DND-41 (cell line): ENCODE measurements around the gene SLC35E2B.
"Not testable (repeated sequence)": the region's sequence is repeated elsewhere in the genome, so short reads cannot be mapped to it uniquely, and the experiment has no call there.

ENCODE experiments used
- ATAC-seq: fragments of 200-7000 bp; cut with Tn5 transposase; 3 replicates; pipeline ENCODE4 v1.9.1; 2021; ENCODE audit warnings: low read depth; ENCODE audit not compliant: insufficient read depth
- DNase-seq: peaks from one replicate; pipeline ENCODE4 v3.0.0-alpha.2; 2020
- H2AFZ ChIP-seq: 2 replicates; pipeline ENCODE4 v1.6.0; 2012; ENCODE audit warnings: low read depth, low read length
- H3K27ac ChIP-seq: 2 replicates; pipeline ENCODE4 v1.5.1; 2012; ENCODE audit warnings: low read length, inconsistent platforms
- H3K27me3 ChIP-seq: fragments of 200-600 bp; sonication (generic); 2 replicates; pipeline ENCODE4 v1.6.0; 2012; ENCODE audit warnings: low read length, mild to moderate bottlenecking, inconsistent platforms; ENCODE audit not compliant: insufficient read depth, poor library complexity
- H3K36me3 ChIP-seq: 2 replicates; pipeline ENCODE4 v1.5.1; 2012; ENCODE audit warnings: low read length, inconsistent platforms; ENCODE audit not compliant: insufficient read depth
- H3K4me1 ChIP-seq: 2 replicates; pipeline ENCODE4 v1.5.1; 2012; ENCODE audit warnings: mild to moderate bottlenecking, low read length; ENCODE audit not compliant: insufficient read depth
- H3K4me2 ChIP-seq: 2 replicates; pipeline ENCODE4 v1.6.0; 2012; ENCODE audit warnings: mild to moderate bottlenecking, moderate library complexity, low read length, inconsistent platforms; ENCODE audit not compliant: insufficient read depth
- H3K4me3 ChIP-seq, 2 experiments: fragments of 200-600 bp in 1 of 2; shearing (Covaris generic) in 1 of 2; 2 replicates each; pipeline ENCODE4 v1.5.1; 2012 to 2016; ENCODE audit warnings: inconsistent platforms in 2 of 2, low read length in 2 of 2, mild to moderate bottlenecking in 2 of 2, low read depth in 1 of 2, moderate library complexity in 1 of 2
- H3K79me2 ChIP-seq: 2 replicates; pipeline ENCODE4 v1.6.0; 2012; ENCODE audit warnings: low read length, inconsistent platforms; ENCODE audit not compliant: insufficient read depth
- H3K9ac ChIP-seq: 2 replicates; pipeline ENCODE4 v1.6.0; 2012; ENCODE audit warnings: low read depth, mild to moderate bottlenecking, inconsistent platforms, low read length, moderate library complexity
- H3K9me3 ChIP-seq: 2 replicates; pipeline ENCODE4 v1.5.1; 2012; ENCODE audit warnings: low read length, moderate library complexity, mild to moderate bottlenecking, inconsistent platforms; ENCODE audit not compliant: insufficient read depth, severe bottlenecking
- H4K20me1 ChIP-seq: 2 replicates; pipeline ENCODE4 v1.6.0; 2012; ENCODE audit warnings: low read length; ENCODE audit not compliant: insufficient read depth
- EZH2 ChIP-seq: IDR thresholded peaks from 3 replicates; pipeline ENCODE4 v1.6.1; 2012; ENCODE audit warnings: borderline replicate concordance, low read depth, mild to moderate bottlenecking, moderate library complexity, low read length, inconsistent platforms; ENCODE audit not compliant: severe bottlenecking
- TF ChIP-seq, protein P1 (sequence below): IDR thresholded peaks from 2 replicates; pipeline ENCODE4 v1.5.1; 2012; ENCODE audit warnings: borderline replicate concordance, low read length, moderate library complexity, mild to moderate bottlenecking; ENCODE audit not compliant: poor library complexity, severe bottlenecking; ENCODE audit errors: extremely low read depth

The SLC35E2B gene

DNA sequence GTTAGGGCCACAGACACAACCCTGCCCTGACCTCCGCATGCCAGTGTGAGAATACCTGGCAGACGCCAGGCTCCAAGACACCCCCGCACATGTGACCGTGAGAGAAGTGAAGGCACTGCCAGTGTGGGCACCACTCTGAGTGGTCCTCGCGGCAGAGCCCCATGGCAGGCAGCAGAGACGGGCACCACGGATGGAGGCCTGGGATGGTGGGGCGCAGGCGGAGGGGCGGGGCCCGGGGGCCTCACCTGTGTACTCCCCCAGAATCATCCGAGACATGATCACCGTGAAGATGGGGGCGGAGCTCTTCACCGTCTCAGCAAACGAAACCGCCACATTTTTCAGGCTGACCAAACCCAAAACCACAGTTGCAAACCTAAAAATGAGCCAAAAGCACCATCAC, 17.4 kb downstream of the SLC35E2B start:
- not testable (repeated sequence) for H3K27me3 ChIP-seq, ATAC-seq

DNA sequence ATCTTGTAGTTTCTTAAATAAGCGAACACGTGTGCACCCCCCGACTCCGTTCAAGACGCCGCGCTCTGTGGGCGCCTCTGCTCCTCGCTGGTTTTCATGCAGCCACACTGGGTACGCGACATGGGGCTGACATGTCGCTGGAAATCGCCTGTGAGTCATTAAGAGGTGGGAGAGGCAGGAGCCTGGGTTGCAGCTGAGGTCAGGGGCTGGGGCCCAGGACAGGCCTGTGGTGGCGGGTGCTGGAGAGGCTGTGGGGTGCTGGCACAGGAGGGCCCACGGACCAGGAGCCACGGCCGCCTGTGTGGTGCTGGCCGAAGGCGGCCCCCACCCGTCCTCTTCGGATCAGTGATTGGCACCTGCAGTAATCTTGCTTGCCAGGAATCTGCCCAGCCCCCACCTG, 17.8 kb downstream of the SLC35E2B start:
- not testable (repeated sequence) for ATAC-seq

More for the DNA sequence above, 17.4 kb downstream of the SLC35E2B start:
- not testable (repeated sequence) for H3K9ac ChIP-seq, H2AFZ ChIP-seq, DNase-seq, H3K4me3 ChIP-seq, H3K9me3 ChIP-seq, H3K27ac ChIP-seq, H3K4me2 ChIP-seq
- Histone ChIP-seq H3K79me2 (peaks cover 21% of the 10 kb centered on the region), H3K36me3 (peaks cover 25% of the 10 kb centered on the region), H4K20me1 (peaks cover 11% of the 10 kb centered on the region), H3K4me1 (peaks cover 20% of the 10 kb centered on the region)

GRCh38 chr1:1672181-1672965, 20.2 kb downstream of the SLC35E2B start:
- Histone ChIP-seq H2AFZ (no peak overlapping the region), H3K4me3 (no peak overlapping the region), H3K27me3 (no peaks in the 10 kb centered on the region), H3K4me1 (0 out of 2 replicates have a peak, but pooled peaks cover under 1% of the 10 kb centered on the region), H3K9ac (no peak overlapping the region), H3K4me2 (no peak overlapping the region), H3K27ac (no peak overlapping the region), H3K79me2 (no peaks in the 10 kb centered on the region), H4K20me1 (no peaks in the 10 kb centered on the region), H3K9me3 (no peaks in the 10 kb centered on the region), H3K36me3 (peaks cover 32% of the 10 kb centered on the region)
- no peak for ATAC-seq
- TF ChIP-seq, protein P1, sequence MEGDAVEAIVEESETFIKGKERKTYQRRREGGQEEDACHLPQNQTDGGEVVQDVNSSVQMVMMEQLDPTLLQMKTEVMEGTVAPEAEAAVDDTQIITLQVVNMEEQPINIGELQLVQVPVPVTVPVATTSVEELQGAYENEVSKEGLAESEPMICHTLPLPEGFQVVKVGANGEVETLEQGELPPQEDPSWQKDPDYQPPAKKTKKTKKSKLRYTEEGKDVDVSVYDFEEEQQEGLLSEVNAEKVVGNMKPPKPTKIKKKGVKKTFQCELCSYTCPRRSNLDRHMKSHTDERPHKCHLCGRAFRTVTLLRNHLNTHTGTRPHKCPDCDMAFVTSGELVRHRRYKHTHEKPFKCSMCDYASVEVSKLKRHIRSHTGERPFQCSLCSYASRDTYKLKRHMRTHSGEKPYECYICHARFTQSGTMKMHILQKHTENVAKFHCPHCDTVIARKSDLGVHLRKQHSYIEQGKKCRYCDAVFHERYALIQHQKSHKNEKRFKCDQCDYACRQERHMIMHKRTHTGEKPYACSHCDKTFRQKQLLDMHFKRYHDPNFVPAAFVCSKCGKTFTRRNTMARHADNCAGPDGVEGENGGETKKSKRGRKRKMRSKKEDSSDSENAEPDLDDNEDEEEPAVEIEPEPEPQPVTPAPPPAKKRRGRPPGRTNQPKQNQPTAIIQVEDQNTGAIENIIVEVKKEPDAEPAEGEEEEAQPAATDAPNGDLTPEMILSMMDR = no peak
- TF ChIP-seq EZH2 = no peak
- no peak for DNase-seq

More for the DNA sequence above, 17.8 kb downstream of the SLC35E2B start:
- Histone ChIP-seq H3K4me1 (peaks cover 20% of the 10 kb centered on the region), H4K20me1 (peaks cover 10% of the 10 kb centered on the region), H3K36me3 (peaks cover 25% of the 10 kb centered on the region), H3K79me2 (peaks cover 18% of the 10 kb centered on the region)
- not testable (repeated sequence) for H3K9me3 ChIP-seq, H3K27me3 ChIP-seq, H3K4me2 ChIP-seq, H3K9ac ChIP-seq, H3K27ac ChIP-seq, DNase-seq, H2AFZ ChIP-seq, H3K4me3 ChIP-seq

- DNase-seq (no peak), ATAC-seq (no peak)
- Histone ChIP-seq H3K27ac (no peak overlapping the region), H3K79me2 (no peaks in the 10 kb centered on the region), H3K27me3 (no peaks in the 10 kb centered on the region), H3K4me1 (no peaks in the 10 kb centered on the region), H2AFZ (no peak overlapping the region), H3K4me3 (no peak overlapping the region), H3K9ac (no peak overlapping the region), H3K36me3 (peaks cover 33% of the 10 kb centered on the region), H3K4me2 (no peak overlapping the region), H4K20me1 (no peaks in the 10 kb centered on the region), H3K9me3 (no peaks in the 10 kb centered on the region)
- TF ChIP-seq, protein P1 = no peak
- no peak for TF ChIP-seq EZH2
These were observed 21.1 kb downstream of the SLC35E2B start for GRCh38 chr1:1671365-1672119.
